PC-9 (cell line): ENCODE results near the gene EEA1.

Experiments
- EZH2 ChIP-seq: fragments of 200-600 bp; sonication (generic); IDR thresholded peaks from 2 replicates; pipeline ENCODE4 v1.8.0; 2017; ENCODE audit warnings: antibody characterized with exemption, low read depth
- TF ChIP-seq, protein P1 (sequence below): fragments of 200-600 bp; sonication (generic); conservative IDR thresholded peaks from 2 replicates; pipeline ENCODE4 v1.6.1; 2017; ENCODE audit warnings: mixed run types, antibody characterized with exemption, mild to moderate bottlenecking, moderate library complexity

GRCh38 chr12:92961949-92962348 is 32.9 kb upstream of the EEA1 start:
- TF ChIP-seq, protein P1, sequence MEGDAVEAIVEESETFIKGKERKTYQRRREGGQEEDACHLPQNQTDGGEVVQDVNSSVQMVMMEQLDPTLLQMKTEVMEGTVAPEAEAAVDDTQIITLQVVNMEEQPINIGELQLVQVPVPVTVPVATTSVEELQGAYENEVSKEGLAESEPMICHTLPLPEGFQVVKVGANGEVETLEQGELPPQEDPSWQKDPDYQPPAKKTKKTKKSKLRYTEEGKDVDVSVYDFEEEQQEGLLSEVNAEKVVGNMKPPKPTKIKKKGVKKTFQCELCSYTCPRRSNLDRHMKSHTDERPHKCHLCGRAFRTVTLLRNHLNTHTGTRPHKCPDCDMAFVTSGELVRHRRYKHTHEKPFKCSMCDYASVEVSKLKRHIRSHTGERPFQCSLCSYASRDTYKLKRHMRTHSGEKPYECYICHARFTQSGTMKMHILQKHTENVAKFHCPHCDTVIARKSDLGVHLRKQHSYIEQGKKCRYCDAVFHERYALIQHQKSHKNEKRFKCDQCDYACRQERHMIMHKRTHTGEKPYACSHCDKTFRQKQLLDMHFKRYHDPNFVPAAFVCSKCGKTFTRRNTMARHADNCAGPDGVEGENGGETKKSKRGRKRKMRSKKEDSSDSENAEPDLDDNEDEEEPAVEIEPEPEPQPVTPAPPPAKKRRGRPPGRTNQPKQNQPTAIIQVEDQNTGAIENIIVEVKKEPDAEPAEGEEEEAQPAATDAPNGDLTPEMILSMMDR = no peak
- no peak for TF ChIP-seq EZH2
